ENCODE results near the gene HELQ. TPM values are rescaled to one million over a fixed set of nuclear protein-coding genes. Genes with fewer than 3 reads are reported as not detected.

Gene HELQ
- total and polyA plus RNA-seq, 9 of the 15 experiments (the other 6 are each of a cell fraction or from before 2014, with no cell fraction given) = 3.5 to 15.2 (median 11.9) TPM

DNA sequence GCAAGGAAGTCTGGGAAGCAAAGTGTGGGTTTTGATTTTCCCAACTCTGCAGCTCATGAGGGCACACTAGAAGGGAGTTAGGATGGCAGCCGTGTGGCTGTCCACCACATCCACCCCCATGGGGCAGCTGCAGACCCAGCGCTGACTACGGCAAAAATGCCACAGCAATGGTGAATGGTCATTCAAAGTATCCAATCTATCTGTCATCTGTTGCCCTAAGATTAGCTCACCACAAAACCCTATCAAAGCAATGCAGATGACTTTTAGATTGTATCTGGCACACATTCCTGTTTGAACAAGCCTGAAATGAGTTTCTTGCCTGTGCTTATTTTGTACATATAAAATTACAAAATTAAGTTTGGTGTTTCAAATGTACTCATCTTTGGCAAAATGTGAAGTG, 91.3 kb downstream of the HELQ start (continued):
- TF ChIP-seq, protein P1, sequence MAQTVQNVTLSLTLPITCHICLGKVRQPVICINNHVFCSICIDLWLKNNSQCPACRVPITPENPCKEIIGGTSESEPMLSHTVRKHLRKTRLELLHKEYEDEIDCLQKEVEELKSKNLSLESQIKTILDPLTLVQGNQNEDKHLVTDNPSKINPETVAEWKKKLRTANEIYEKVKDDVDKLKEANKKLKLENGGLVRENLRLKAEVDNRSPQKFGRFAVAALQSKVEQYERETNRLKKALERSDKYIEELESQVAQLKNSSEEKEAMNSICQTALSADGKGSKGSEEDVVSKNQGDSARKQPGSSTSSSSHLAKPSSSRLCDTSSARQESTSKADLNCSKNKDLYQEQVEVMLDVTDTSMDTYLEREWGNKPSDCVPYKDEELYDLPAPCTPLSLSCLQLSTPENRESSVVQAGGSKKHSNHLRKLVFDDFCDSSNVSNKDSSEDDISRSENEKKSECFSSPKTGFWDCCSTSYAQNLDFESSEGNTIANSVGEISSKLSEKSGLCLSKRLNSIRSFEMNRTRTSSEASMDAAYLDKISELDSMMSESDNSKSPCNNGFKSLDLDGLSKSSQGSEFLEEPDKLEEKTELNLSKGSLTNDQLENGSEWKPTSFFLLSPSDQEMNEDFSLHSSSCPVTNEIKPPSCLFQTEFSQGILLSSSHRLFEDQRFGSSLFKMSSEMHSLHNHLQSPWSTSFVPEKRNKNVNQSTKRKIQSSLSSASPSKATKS (CRISPR knock-in tag; IDR thresholded peaks at IDR 0.05) = no peak
- no peak for TF ChIP-seq ZNF277 (CRISPR knock-in tag; IDR thresholded peaks at IDR 0.05; ENCODE audit: borderline replicate concordance)
- TF ChIP-seq NCOA1 (IDR thresholded peaks at IDR 0.05; ENCODE audit: low read depth) = no peak
- no peak for TF ChIP-seq ZNF133 (CRISPR knock-in tag; IDR thresholded peaks at IDR 0.05)
- no peak for TF ChIP-seq ZNF316 (IDR thresholded peaks at IDR 0.05)
- no peak for TF ChIP-seq ILF3 (IDR thresholded peaks at IDR 0.05; ENCODE audit: borderline replicate concordance)
- TF ChIP-seq ZKSCAN1 (IDR thresholded peaks at IDR 0.05; ENCODE audit: low read depth, low read length) = no peak
- TF ChIP-seq, protein P2, sequence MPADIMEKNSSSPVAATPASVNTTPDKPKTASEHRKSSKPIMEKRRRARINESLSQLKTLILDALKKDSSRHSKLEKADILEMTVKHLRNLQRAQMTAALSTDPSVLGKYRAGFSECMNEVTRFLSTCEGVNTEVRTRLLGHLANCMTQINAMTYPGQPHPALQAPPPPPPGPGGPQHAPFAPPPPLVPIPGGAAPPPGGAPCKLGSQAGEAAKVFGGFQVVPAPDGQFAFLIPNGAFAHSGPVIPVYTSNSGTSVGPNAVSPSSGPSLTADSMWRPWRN (IDR thresholded peaks at IDR 0.05; ENCODE audit: low read depth) = peak; percentile 85
- no peak for TF ChIP-seq PCBP1 (IDR thresholded peaks at IDR 0.05; ENCODE audit: low read depth, low read length, poor library complexity, severe bottlenecking)
- TF ChIP-seq KAT7 (CRISPR knock-in tag; IDR thresholded peaks at IDR 0.05; ENCODE audit: borderline replicate concordance) = no peak
- peak; percentile 90 for TF ChIP-seq ZNF24 (IDR thresholded peaks at IDR 0.05)
- TF ChIP-seq, protein P3, sequence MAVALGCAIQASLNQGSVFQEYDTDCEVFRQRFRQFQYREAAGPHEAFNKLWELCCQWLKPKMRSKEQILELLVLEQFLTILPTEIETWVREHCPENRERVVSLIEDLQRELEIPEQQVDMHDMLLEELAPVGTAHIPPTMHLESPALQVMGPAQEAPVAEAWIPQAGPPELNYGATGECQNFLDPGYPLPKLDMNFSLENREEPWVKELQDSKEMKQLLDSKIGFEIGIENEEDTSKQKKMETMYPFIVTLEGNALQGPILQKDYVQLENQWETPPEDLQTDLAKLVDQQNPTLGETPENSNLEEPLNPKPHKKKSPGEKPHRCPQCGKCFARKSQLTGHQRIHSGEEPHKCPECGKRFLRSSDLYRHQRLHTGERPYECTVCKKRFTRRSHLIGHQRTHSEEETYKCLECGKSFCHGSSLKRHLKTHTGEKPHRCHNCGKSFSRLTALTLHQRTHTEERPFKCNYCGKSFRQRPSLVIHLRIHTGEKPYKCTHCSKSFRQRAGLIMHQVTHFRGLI (CRISPR knock-in tag; IDR thresholded peaks at IDR 0.05) = no peak
- TF ChIP-seq LCOR (CRISPR knock-in tag; IDR thresholded peaks at IDR 0.05) = no peak
- TF ChIP-seq RBM17 (IDR thresholded peaks at IDR 0.05; ENCODE audit: borderline replicate concordance, low read depth, low read length) = no peak
- TF ChIP-seq, protein P4, sequence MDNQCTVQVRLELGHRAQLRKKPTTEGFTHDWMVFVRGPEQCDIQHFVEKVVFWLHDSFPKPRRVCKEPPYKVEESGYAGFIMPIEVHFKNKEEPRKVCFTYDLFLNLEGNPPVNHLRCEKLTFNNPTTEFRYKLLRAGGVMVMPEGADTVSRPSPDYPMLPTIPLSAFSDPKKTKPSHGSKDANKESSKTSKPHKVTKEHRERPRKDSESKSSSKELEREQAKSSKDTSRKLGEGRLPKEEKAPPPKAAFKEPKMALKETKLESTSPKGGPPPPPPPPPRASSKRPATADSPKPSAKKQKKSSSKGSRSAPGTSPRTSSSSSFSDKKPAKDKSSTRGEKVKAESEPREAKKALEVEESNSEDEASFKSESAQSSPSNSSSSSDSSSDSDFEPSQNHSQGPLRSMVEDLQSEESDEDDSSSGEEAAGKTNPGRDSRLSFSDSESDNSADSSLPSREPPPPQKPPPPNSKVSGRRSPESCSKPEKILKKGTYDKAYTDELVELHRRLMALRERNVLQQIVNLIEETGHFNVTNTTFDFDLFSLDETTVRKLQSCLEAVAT (IDR thresholded peaks at IDR 0.05) = peak in 1 of 2 experiments; percentile 92; a peak in 2 of 4 replicates
- no peak for TF ChIP-seq PRDM10 (IDR thresholded peaks at IDR 0.05; ENCODE audit: partially characterized antibody)
- no peak for TF ChIP-seq RBFOX2 (IDR thresholded peaks at IDR 0.05; ENCODE audit: low read depth, low read length)
- no peak for TF ChIP-seq ZNF408 (CRISPR knock-in tag; IDR thresholded peaks at IDR 0.05; ENCODE audit: low read depth)

All from K562 (cell line).